GM10266 (cell line): ENCODE data around the gene CEACAM20.

Experiments
- DNase-seq: peaks from one replicate; pipeline ENCODE4 v3.0.0; 2012; ENCODE audit errors: extremely low spot score
- TF ChIP-seq, protein P1 (sequence below): IDR thresholded peaks from 2 replicates; pipeline ENCODE4 v1.5.1; 2012; ENCODE audit warnings: mild to moderate bottlenecking, low read depth; ENCODE audit not compliant: control insufficient read depth, insufficient read depth; ENCODE audit errors: missing control alignments

CEACAM20 gene

DNA sequence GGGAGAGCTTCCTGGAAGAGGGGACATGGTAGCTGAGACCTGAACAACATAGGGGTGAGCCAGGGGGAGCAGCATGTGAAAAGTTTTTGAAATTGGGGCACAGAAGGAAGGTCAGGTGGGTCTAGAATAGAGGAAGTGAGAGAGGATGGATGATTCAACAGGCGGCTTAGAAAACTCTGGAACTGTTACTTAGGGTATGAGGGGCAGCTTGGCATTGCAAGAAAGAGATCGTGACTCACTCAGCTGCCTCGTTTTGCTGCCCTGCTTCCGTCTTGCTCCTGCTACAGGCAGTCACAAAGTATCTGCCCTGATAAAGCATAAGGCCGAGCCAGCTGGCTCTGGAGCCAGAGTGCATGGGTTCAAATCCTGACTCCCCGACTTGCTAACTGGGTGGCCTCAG is 1.3 kb upstream of the CEACAM20 start:
- no peak for DNase-seq
- TF ChIP-seq, protein P1, sequence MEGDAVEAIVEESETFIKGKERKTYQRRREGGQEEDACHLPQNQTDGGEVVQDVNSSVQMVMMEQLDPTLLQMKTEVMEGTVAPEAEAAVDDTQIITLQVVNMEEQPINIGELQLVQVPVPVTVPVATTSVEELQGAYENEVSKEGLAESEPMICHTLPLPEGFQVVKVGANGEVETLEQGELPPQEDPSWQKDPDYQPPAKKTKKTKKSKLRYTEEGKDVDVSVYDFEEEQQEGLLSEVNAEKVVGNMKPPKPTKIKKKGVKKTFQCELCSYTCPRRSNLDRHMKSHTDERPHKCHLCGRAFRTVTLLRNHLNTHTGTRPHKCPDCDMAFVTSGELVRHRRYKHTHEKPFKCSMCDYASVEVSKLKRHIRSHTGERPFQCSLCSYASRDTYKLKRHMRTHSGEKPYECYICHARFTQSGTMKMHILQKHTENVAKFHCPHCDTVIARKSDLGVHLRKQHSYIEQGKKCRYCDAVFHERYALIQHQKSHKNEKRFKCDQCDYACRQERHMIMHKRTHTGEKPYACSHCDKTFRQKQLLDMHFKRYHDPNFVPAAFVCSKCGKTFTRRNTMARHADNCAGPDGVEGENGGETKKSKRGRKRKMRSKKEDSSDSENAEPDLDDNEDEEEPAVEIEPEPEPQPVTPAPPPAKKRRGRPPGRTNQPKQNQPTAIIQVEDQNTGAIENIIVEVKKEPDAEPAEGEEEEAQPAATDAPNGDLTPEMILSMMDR, result no peak

- TF ChIP-seq, protein P1, result no peak
- DNase-seq, result no peak
Observed at GRCh38 chr19:44527554-44527953, 1.9 kb downstream of the CEACAM20 start.

- TF ChIP-seq, protein P1, result no peak
Observed at GRCh38 chr19:44525721-44526430, 3.6 kb downstream of the CEACAM20 start.

DNA sequence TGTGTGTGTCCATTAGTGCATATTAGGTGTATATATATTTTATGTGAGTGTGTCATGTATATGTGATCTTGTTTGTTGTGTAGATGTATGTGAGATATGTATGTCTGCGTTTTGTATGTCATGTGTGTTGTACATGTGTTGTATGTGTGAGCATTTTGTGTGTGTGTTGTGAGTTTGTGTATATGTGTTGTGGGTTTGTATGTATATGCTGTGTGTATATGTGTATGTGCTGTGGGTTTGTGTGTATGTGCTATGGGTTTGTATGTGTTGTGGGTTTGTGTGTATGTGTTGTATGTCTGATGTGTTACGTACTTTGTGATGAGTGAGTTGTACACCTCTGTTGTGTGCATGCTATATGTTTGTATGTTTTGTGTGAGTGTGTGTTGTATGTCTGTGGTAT is 8.1 kb downstream of the CEACAM20 start:
- TF ChIP-seq, protein P1, result no peak
- no peak for DNase-seq

More at GRCh38 chr19:44525721-44526430, 3.6 kb downstream of the CEACAM20 start:
- no peak for DNase-seq

GRCh38 chr19:44517146-44517545 is 12.3 kb downstream of the CEACAM20 start:
- no peak for DNase-seq
- TF ChIP-seq, protein P1, result no peak

DNA sequence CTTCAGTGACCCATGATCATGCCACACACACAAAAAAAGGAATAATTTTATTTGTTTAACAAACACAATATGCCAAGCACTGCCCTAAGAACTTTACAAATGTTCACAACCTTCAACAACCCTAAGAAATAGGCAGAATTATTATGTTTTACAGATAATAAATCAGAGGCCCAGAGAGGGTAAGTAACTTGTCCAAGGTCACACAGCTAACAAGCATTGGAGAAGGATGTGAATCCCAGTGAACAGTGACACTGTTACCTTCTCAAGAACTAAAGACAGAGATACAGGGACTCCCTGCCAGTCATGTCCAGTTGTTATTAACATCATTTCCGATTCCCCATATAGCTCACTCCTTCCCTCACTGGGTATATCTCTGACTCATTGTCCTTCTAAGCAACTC is 13.6 kb downstream of the CEACAM20 start:
- no peak for DNase-seq
- TF ChIP-seq, protein P1, result no peak

- TF ChIP-seq, protein P1, result no peak
- no peak for DNase-seq
Observed at GRCh38 chr19:44515031-44515430, 14.4 kb downstream of the CEACAM20 start.
